ENCODE results near the gene C2CD4C.
"Not testable (repeated sequence)": the region's sequence is repeated elsewhere in the genome, so short reads cannot be mapped to it uniquely, and the experiment has no call there.

Gene C2CD4C

GRCh38 chr19:362154-362553 is 46.8 kb downstream of the C2CD4C start:
- DNase-seq = no peak

GRCh38 chr19:359653-359925 is 49.4 kb downstream of the C2CD4C start:
- DNase-seq = no peak

- not testable (repeated sequence) for DNase-seq
Observed at GRCh38 chr19:355536-355935, 53.4 kb downstream of the C2CD4C start.
